GM18870 (cell line): Measurements from ENCODE around the gene FAF2.
"Not testable (repeated sequence)": the region's sequence is repeated elsewhere in the genome, so short reads cannot be mapped to it uniquely, and the experiment has no call there.

ENCODE experiments used
- ATAC-seq: cut with Tn5 transposase; IDR thresholded peaks from one replicate; pipeline ENCODE4 v1.9.1; 2021; ENCODE audit warnings: moderate library complexity; ENCODE audit not compliant: unreplicated experiment

The FAF2 gene, protein sequence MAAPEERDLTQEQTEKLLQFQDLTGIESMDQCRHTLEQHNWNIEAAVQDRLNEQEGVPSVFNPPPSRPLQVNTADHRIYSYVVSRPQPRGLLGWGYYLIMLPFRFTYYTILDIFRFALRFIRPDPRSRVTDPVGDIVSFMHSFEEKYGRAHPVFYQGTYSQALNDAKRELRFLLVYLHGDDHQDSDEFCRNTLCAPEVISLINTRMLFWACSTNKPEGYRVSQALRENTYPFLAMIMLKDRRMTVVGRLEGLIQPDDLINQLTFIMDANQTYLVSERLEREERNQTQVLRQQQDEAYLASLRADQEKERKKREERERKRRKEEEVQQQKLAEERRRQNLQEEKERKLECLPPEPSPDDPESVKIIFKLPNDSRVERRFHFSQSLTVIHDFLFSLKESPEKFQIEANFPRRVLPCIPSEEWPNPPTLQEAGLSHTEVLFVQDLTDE

DNA sequence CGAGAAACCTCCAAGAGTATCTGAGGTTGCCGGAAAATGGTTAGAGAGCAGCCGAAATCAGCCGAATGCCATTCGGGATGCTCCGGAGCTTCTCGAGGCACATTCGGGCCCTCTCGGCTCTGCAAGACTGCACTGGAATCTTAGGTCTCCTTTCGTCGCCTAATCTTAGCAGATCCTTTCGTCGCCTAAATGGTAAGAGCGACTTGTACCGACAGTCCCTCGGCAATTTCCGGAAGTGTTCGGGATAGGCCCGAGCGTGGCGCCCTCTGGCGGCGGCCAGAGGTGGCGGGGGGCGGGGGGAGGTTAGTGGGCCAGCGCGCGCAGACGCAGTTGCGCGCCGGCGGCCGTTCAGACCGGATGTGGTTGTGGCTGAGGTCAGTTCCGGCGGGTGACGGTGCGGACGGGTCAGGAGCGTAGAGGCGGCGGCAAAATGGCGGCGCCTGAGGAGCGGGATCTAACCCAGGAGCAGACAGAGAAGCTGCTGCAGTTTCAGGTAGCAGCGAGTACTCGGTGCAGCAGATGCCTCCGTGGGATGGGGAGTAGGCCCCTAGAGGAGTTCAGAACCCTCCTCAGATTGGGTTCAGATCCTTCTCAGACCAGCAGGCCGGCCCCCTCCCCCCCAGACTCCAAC lies at the start of gene FAF2:
Gene FAF2 (plus strand): TSS at position 408 of the 631 bp plus-strand sequence. CDS start 23 bp downstream, at position 431.
- ATAC-seq: peak; percentile 94

DNA sequence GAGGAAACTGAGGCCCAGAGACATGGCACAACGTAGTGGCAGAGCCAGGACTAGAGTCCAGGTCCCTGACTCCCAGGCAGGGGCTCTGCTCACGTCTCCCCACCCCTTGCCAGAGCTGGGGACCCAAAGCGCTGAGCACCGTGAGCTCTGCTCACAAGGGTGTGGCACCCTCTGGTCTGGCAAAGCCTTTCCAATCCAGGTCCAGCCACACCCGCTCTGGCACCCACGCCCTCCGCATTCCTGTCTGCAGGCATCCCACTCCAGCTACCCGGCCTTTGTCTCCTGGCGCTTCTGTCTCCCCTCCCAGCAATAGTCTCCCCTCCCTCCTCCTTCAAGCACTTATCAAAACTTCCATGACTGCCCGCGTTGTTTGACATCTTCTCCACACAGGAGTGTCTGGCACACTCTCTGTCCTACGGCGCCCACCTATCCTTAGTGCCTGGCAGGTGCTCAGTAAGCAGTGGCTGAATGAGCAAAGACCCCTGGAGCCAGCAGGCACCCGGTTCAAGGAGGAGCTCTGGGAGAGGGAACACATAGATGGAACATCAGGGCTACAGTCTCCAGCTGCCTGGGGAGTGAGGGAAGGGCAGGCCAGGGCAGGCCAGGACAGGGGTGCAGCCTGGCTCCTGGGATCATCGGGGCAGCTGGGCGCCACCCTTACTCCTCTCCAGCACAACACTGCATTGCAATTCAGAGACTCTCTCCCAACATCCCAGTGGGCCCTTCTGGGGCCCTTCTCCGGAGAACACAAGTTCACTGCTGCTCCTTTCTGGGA lies 47.6 kb upstream of the FAF2 start:
- no peak for ATAC-seq

DNA sequence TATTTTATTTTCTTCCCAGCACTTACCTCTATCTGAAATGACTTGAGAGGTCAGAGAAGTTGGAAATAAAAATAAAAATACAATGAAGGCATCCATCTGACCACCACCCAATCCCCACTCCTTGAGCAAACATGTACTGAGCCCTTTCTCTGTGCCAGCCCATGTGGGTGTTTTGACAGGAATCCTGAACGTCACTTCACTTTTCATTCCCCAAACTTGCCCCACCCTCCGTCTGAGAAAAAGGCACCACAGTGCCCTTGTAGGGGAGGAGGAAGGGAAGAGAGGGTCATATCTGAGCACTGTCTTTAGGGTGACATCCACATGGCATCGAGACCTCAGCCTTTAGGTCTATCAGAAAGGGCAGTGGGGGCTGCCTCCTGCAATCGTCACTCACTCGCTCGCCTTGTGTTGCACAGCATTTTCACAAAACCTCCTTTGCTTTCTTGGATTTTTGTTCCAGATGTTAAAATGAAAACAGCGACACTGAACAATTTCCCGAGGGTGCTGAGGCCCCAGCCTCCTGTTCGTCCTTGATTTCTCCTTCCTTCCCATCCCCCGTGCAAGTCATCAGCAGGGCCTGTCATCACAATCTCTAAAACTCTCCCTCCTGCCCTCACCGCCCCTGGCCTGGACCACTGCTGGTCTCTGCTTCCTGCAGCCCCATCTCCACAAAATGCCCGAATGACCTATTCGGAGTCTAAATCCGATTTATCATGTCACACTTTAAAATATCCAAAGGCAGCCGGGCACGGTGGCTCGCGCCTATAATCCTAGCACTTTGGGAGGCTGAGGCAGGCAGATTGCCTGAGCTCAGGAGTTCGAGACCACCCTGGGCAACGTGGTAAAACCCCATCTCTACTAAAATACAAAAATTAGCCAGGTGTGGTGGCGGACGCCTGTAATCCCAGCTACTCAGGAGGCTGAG lies 46.6 kb upstream of the FAF2 start:
- no peak for ATAC-seq

DNA sequence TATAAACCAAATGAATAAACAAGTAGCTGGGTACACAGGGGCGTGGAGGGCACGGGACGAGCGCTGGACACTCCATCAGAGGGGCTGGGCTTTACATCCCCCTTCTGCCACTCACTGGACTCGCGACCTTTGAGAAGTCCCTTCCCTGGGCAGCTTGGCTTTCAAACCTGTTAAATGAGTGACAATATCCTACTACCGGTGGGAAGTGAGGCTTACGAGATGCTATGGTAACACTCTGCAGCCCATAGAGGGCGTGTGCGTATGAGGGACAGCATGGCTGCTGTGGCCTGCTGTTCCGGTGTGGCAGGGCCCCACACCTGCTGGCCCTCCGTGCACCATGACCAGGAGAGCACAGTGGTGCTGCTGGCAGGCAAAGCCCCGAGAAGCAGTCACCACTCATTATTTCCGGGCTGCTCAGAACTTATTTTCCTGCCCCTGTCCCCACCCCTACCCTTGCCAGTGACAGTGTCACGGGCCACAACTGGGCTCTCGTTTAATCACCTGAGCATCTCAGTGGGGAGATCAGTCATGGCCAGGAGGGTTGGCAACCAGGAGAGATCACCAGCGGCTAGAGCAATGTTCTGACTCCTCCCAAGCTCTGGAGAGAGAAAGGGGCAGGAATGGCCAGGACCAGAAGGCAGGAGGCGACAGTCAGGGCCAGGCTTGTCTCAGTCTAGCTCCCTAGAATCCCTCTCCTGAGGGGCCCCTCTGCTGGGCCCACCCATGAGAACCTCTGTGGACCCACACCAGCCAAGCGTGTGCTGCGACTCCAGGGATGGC lies 42.3 kb upstream of the FAF2 start:
- no peak for ATAC-seq

DNA sequence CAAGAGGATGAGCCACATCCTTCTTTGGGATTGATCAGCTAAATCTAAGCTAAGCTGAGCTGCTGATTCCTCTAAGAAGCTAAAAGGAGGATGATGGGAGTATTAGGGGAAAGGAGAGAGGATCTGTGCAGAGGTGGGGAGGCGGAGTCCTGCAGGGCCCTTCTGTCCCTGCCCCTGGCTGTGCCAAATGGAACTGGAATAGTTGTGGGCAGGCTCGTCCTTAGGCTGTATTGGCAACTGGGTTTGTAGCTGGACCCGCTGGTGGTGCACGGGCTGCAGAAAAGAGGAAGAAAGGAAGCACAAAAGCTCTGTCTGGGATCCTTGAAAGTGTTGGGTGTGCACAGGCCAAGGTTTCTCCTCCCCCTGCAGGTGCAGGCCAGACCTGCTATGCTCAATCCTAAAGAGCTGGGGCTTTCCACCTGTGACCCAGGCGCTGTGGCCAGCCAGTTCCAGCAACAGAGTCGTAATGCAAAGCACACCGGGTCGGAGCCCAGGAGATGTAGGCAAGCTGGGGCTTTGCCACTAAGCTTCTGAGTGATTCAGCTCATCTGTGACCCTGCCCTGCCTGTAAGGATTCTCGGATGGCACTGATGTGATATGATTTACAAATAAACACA lies 41.6 kb upstream of the FAF2 start:
- no peak for ATAC-seq

DNA sequence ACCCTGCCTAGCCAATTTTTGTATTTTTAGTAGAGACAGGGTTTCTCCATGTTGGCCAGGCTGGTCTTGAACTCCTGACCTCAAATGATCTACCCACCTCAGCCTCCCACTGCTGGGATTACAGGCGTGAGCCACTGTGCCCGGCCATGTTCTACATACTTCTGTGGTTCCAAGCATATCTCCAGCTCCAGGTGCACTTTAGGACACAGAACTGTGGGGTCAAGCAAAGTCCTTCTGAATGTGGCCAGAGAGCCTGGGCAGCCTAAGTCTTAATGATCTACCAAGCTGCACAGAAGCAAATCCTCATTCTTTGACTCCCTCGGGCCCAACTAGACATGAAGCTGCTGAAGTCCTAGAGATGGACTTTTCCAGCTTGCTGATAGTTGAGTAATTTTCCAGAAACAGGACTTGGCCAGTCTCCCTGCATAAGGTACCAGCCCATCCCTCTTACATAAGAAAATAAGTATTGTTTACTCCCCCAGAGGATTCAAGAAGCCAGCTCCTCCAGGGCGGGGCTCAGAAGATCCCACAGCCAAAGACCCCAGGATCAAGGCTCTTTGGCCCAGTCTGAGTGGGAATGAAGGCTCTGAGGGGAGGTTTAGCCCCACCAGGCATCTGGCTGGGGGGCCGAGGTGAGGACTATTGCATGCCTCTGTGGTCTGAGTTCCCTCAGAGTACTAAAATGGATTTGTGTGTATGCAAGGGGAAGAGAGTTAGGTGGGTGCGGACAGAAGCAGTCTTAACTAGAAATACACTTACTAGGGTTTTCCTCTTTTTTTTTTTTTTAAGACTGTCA lies 40.5 kb upstream of the FAF2 start:
- no peak for ATAC-seq

DNA sequence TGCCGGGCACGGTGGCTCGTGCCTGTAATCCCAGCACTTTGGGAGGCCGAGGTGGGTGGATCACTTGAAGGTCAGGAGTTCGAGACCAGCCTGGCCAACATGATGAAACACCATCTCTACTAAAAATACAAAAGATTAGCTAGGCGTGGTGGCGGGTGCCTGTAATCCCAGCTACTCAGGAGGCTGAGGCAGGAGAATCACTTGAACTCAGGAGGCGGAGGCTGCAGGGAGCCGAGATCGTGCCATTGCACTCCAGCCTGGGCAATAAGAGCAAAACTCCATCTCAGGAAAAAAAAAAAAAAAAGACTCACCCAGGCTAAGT lies 40.0 kb upstream of the FAF2 start:
- not testable (repeated sequence) for ATAC-seq

DNA sequence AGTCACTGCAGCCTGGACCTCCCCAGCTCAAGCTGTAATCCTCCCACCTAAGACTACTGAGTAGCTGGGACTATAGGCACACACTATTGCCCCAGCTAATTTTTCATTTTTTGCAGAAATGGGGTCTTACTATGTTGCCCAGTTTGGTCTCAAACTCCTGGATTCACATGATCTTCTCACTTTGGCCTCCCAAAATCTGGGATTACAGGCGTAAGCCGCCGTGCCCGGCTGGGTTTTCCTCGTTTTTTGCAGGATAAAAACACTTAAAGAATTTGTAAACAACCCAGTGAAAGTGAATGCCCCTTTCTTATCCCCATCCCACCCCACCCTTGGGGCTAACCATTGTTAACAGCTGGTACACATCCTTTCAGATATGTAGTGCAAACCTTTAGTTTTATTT lies 39.6 kb upstream of the FAF2 start:
- no peak for ATAC-seq

DNA sequence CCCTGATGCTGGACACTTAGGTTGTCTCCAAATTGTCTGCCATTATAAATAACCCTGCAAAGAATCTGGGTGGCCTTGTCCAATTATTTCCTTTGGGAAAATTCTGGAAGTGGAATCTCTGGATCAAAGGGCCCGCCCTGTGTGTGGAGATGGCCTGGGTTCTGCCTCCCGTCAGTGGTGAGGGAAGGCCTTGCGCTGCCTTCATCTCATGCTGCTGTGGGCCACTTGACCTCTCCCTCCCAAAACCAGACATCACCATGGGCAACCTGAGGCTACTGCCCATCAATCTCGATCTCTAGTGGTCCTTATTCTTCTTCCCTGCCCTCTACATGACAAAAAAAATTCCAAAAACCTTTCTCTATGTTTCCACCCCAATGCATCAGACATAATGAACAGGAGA lies 38.4 kb upstream of the FAF2 start:
- ATAC-seq: no peak

DNA sequence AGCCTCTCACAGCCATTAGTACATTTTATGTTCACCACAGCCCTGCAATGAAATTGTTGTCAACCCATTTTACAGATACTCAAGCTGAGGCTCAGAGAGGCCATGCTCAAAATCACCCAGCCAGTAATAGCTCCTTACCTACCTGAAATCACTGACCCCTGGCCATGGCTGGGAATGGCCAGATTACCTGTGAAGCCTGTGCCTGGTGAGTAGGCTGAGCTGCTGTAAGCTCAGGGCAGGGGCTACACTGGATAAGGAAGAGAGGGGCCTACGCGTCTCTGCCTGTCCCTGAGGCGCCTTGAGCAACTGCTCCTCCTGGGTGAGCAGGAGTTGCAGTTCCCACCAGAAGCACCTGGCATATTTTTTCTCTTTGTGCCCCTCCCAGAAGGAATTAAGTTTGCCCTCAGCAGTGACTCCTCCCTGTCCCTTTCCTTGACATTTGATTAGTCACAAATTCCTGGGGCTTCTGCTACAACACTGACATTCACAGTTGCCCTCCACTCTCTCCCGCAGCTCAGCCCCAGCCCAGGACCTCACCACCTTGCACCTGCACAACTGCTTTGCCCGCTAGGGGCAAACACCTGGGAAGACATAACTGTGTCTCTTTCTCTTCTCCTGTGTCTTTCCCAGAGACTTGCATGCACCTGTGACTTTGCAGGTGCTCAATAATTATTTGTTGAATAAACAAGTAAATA lies 37.6 kb upstream of the FAF2 start:
- no peak for ATAC-seq

DNA sequence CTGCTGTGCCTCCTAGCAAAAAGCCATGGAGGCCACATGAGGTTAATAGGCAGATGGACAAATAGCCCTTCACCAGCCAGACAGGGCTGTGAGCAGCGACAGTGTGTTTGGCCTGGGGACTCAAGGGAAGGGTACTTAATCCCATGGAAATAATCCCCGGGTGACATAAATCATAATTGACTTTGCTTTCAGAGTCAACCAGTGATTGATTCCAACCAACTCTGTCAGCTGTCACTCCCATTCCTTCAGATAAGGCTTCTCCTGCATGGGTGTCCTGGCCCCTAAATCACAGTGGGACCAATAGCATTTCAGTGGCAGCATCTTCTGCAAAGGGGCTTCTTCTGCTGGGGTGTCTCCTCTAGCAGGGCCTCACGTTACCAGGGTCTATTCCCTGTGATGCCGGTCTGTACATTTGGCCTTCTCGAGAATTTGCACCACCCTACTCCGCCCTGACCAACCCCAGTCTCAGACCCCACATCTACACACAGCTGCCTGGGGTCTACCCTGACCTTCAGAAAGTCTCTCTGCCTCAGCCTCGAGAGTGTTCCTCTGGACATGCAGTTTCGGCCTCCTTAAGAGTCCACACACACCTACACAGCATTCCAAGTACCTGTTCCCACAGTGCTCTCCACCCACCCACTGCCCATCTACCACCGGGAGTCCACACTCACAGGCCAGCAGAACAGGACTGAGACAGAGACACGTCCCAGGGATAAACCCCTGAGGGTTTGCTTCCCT lies 35.5 kb upstream of the FAF2 start:
- no peak for ATAC-seq

DNA sequence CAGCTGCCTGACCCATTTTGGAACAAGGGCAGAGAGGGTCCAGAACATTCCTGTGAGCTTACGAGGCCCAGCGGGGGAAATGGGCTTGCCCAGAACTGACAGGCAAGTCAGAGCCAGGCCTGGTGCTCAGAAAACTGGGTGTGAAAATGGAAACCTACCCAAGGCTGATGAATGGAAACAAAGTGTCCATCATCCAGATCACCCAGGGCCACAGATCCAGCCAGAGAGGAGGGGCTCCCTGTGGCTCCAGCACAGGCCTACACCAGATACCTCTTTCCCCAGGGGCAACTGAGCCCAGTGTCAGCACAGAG lies 35.0 kb upstream of the FAF2 start:
- no peak for ATAC-seq

DNA sequence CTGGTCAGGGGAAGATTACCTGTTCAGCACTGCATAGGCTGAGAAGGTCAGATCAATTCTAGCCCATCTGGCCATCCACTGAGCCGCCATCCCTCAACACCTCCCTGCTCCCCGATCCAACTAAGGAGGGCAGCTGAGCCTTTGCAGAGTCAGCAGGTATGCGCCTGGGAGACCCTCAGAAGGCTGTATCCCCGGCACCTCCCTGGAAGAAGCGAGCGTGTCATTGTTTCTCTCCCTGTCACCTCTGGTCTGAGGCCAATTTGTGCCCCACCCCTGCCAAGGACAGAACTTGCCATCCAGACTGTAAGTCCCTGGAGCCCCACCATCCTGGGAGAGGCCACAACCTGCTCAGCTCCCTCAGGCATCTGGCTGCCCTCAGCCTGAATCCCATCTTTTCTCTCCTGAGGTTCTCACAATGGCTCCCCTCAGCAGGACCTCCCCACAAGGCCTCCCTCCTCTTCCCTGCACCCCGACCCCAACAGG lies 34.4 kb upstream of the FAF2 start:
- no peak for ATAC-seq

DNA sequence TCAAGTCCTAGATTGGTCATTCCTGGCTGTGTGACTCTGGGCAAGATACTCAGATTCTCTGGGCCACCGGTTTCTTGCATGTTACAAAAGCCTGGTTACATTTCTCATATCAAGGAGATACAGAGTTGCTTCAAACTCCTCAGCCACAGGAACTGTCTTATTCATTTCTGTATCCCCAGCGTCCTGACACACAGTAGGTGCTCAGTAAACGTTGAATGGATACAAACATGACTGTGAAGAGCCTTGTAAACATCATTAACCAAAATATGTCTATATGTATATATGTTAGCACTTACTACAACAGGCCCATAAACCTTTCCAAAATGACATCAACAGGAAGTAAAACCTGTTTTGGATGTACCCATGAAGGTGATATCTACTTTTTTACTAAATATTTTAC lies 33.5 kb upstream of the FAF2 start:
- ATAC-seq: no peak

DNA sequence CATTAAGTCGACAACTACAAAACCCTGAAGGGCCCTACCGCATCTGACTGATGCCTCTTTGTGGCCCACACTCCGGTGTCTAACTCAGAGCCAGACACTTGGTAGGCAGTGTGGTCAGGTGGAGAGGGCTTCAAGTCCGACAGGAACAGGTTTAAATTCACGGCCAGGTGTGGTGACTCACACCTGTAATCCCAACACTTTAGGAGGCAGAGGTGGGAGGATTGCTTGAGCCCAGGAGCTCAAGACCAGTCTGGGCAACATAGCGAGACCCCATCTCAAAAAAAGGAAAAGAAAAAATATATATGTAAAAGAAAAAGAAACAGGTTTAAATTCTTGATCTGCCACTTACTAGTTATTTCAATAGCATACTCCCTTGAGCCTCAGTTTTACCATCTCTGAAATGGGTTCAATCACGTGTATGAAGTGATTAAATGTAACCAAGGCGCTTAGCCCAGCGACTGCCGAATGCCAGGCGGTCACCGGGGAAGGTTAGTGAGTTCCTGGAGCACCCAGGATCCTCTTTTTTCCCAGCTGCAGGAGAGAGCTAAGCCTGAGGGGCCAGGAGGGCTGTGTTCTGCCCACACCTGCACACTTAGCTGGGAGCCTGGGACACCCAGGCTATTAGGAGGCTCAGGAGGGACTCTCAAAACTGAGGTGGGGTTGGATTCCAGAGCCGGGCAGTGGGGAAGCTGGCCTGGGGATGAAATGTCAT lies 32.8 kb upstream of the FAF2 start:
- ATAC-seq: no peak

DNA sequence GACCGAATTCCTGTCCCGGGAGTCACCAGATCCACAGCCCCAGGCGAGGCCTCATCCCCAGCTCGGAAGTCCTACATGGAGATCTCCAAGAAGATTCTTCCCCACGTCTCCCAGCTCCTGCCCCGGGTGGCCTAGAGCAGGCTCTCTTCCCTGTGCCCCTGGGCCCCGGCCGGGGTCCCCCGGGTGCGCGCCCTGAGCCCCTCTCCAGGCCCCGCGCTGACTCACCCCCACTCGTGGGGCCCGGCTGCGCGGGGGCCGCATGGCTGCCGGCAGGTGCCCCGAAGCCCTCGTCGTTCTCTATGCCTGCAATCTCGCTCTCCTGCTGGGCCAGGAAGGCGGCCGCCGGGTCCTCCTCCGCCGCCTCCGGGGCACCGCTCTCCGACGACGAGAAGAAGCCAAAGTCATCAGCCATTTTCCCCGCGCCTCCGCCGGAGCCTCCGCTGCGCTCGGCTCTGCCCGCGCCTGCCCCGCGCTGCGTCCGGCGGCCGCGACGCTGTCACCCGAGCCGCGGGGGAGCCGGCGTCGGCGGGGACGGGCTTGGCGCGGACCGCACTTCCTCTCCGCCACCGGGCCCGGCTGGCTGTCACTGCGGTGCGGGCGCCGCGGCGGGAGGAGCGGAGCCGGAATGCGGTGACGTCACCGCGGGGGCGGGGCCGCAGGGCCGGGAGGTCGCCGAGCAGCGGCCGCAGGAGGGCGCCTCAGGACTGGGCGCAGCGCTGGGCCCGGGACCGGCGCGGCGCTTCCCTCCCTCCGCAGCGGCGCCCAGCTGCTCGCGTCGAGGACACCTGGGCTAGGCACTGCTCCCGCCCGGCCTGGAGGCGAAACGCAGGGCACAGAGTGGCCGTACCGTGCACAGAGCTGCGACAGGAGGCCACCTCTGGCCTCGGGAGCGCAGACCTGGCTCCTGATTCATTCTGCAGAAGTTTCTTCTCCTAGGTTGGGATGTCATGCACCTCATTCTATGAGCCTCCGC lies 31.9 kb upstream of the FAF2 start, which contains the start of gene CLTB:
Gene CLTB (minus strand): TSS at position 588 of the 973 bp plus-strand sequence. CDS start 176 bp downstream, at position 412.
- peak; percentile 53 for ATAC-seq
